Glutamatergic neuron (in vitro differentiated cells): ENCODE results near the gene SEMA6A. TPM values are rescaled to one million over a fixed set of nuclear protein-coding genes. Genes with fewer than 3 reads are reported as not detected.

ENCODE experiments used
- DNase-seq: peaks from one replicate; pipeline ENCODE4 v3.0.0; 2022
- H3K27ac Mint-ChIP-seq: one replicate; pipeline ENCODE4 v1.8.0; 2020; ENCODE audit warnings: mild to moderate bottlenecking, mixed read lengths, inconsistent platforms; ENCODE audit not compliant: unreplicated experiment
- H3K27me3 Mint-ChIP-seq: one replicate; pipeline ENCODE4 v1.8.0; 2020; ENCODE audit warnings: mild to moderate bottlenecking, moderate library complexity, mixed read lengths, inconsistent platforms; ENCODE audit not compliant: unreplicated experiment
- H3K36me3 Mint-ChIP-seq: one replicate; pipeline ENCODE4 v1.8.0; 2020; ENCODE audit warnings: mild to moderate bottlenecking, mixed read lengths, inconsistent platforms; ENCODE audit not compliant: unreplicated experiment
- H3K4me1 Mint-ChIP-seq: one replicate; pipeline ENCODE4 v1.8.0; 2020; ENCODE audit warnings: mild to moderate bottlenecking, low read depth, mixed read lengths, inconsistent platforms; ENCODE audit not compliant: unreplicated experiment
- H3K4me3 Mint-ChIP-seq: one replicate; pipeline ENCODE4 v1.8.0; 2020; ENCODE audit warnings: mild to moderate bottlenecking, mixed read lengths, inconsistent platforms; ENCODE audit not compliant: unreplicated experiment
- H3K9me3 Mint-ChIP-seq: one replicate; pipeline ENCODE4 v1.8.0; 2020; ENCODE audit warnings: mild to moderate bottlenecking, moderate library complexity, mixed read lengths, inconsistent platforms; ENCODE audit not compliant: unreplicated experiment
- total RNA-seq: library from RNA; stranded (reverse); fragmentation: NEBNext Ultra II Directional; extraction: Animal tissue kit (Norgen Biotek cat#: 25700); gene quantifications from one replicate; pipeline ENCODE4 v1.2.1, GENCODE V29; 2021; ENCODE audit not compliant: unreplicated experiment
- TF ChIP-seq, protein P1 (sequence below): fragments of 200-600 bp; sonication (generic); IDR thresholded peaks from one replicate; pipeline ENCODE4 v1.5.0; 2021; ENCODE audit not compliant: partially characterized antibody, unreplicated experiment

SEMA6A gene
- total RNA-seq, 1 donor from 2014 or later: 424 TPM

DNA sequence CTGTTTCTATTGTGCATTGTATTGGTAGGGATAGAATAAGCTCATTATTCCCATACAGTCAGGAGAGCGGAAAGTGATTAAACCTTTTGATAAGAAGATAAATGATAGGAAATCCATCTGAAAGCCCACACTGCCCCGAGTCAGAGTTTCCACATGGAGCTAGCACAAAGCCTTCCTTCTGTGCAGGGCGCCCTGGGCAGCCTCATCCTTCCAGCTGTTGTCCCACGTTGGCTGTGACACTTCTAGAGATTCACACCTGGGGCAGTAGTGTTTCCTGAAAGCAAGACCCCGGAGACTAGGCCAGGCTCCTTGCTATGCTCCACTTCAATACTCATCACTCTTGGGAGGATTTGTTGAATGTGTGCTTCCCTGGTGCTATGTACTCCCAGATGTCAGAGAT lies 172.4 kb downstream of the SEMA6A start:
- DNase-seq: no peak
- peaks cover 7% of the 10 kb centered on the region for H3K4me1 Mint-ChIP-seq
- TF ChIP-seq, protein P1, sequence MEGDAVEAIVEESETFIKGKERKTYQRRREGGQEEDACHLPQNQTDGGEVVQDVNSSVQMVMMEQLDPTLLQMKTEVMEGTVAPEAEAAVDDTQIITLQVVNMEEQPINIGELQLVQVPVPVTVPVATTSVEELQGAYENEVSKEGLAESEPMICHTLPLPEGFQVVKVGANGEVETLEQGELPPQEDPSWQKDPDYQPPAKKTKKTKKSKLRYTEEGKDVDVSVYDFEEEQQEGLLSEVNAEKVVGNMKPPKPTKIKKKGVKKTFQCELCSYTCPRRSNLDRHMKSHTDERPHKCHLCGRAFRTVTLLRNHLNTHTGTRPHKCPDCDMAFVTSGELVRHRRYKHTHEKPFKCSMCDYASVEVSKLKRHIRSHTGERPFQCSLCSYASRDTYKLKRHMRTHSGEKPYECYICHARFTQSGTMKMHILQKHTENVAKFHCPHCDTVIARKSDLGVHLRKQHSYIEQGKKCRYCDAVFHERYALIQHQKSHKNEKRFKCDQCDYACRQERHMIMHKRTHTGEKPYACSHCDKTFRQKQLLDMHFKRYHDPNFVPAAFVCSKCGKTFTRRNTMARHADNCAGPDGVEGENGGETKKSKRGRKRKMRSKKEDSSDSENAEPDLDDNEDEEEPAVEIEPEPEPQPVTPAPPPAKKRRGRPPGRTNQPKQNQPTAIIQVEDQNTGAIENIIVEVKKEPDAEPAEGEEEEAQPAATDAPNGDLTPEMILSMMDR: no peak
- H3K9me3 Mint-ChIP-seq: peaks cover 1% of the 10 kb centered on the region
- peaks cover 5% of the 10 kb centered on the region for H3K36me3 Mint-ChIP-seq
- H3K4me3 Mint-ChIP-seq: no peak overlapping the region
- no peaks in the 10 kb centered on the region for H3K27me3 Mint-ChIP-seq
- H3K27ac Mint-ChIP-seq: no peak overlapping the region

DNA sequence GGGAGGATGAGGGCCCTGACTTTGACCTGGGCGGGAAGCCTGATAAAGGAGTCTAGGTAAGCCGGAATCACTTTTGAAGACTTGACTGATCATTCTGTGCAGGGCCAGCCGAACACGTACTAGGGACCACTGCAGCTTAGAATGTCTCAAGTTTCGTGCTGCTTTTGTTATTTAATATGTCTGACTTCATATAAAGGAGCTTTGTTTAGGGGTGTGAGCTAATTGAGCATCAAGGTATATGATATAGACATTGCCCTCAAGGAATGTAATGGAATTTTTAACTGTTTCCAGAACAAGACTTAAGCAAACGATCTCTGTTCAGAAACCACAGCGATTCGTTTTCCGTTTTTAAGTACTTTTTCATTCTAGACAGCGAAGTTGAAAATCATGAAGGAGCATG lies 173.0 kb downstream of the SEMA6A start:
- Mint-ChIP-seq H3K4me1 (peaks cover 7% of the 10 kb centered on the region), H3K36me3 (peaks cover 3% of the 10 kb centered on the region), H3K4me3 (no peak overlapping the region), H3K27ac (no peak overlapping the region), H3K9me3 (peaks cover 1% of the 10 kb centered on the region), H3K27me3 (no peaks in the 10 kb centered on the region)
- DNase-seq: no peak
- TF ChIP-seq, protein P1: no peak

- no peak for DNase-seq
- Mint-ChIP-seq H3K36me3 (no peaks in the 10 kb centered on the region), H3K4me3 (no peak overlapping the region), H3K9me3 (peaks cover 4% of the 10 kb centered on the region), H3K27me3 (no peaks in the 10 kb centered on the region), H3K27ac (peak overlapping the region; percentile 89), H3K4me1 (peaks cover 28% of the 10 kb centered on the region)
- TF ChIP-seq, protein P1: no peak
These were observed 178.0 kb downstream of the SEMA6A start for GRCh38 chr5:116396476-116397099.

GRCh38 chr5:116395631-116396203 lies 178.9 kb downstream of the SEMA6A start:
- H3K27me3 Mint-ChIP-seq: no peaks in the 10 kb centered on the region
- peak overlapping the region; percentile 4 for H3K4me3 Mint-ChIP-seq
- H3K36me3 Mint-ChIP-seq: no peaks in the 10 kb centered on the region
- peak overlapping the region; percentile 89 for H3K27ac Mint-ChIP-seq
- TF ChIP-seq, protein P1: no peak
- no peak for DNase-seq
- H3K9me3 Mint-ChIP-seq: peaks cover 4% of the 10 kb centered on the region
- peaks cover 32% of the 10 kb centered on the region for H3K4me1 Mint-ChIP-seq

- H3K36me3 Mint-ChIP-seq: no peaks in the 10 kb centered on the region
- peak overlapping the region; percentile 89 for H3K27ac Mint-ChIP-seq
- DNase-seq: peak; percentile 51
- TF ChIP-seq, protein P1: no peak
- H3K4me3 Mint-ChIP-seq: peak overlapping the region; percentile 36
- peaks cover 4% of the 10 kb centered on the region for H3K9me3 Mint-ChIP-seq
- H3K4me1 Mint-ChIP-seq: peaks cover 32% of the 10 kb centered on the region
- no peaks in the 10 kb centered on the region for H3K27me3 Mint-ChIP-seq
These were observed 179.4 kb downstream of the SEMA6A start for GRCh38 chr5:116395226-116395625.
